Head of caudate nucleus (tissue), 42 donors: ENCODE results near the gene ITGA1.

Experiments used
- DNase-seq, 42 donors: peaks; one replicate each; pipeline versions ENCODE4 v3.0.0 to v3.0.0-alpha.2; 2020 to 2021; ENCODE audit warnings: mixed read lengths in 7 of 42
- intact Hi-C: fragments of 100-400 bp; cut with DNase I; formaldehyde crosslinking; loops from one replicate; pipeline ENCODE4 v1.15.0; 2022

ITGA1 gene

GRCh38 chr5:52796516-52797103 lies 8.9 kb downstream of the ITGA1 start:
- DNase-seq: no peak
- intact Hi-C loops: no loop called here

- DNase-seq: no peak
- intact Hi-C loops: no loop called here
Observed at GRCh38 chr5:52798938-52799337, 11.2 kb downstream of the ITGA1 start.

DNA sequence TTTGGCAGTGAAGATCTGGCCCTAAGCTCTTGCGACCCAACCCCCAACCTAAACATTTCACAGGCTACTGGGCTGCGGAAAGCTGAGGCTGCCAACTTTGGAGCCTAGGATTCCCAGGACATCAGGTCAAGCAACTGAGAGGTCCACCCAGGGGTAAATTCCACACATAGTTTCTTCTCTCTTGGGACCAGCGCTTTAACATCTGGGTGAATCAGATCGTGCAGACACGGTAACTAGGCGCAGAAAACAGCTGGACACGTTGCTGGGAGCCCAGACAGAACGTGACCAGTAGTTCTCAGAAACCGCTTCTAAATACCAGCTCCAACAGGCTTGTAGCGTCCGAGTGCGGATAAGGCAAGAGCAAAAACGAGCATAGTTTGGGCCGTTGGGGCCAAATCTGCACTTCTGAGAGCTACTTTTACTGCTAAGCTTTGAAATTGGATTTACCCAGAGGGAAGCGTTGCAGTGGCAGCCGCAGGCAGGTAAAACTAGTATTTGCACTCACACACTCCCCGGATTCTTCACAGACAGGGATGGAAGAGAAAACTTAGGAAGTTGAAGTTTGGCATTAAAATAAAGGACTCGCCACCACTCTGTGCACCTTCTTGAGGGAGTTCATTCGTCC lies 11.8 kb downstream of the ITGA1 start:
- intact Hi-C loops: no loop called here
- peak in 25 of 42 donors; percentile 4 to 61 (median 18) for DNase-seq

DNA sequence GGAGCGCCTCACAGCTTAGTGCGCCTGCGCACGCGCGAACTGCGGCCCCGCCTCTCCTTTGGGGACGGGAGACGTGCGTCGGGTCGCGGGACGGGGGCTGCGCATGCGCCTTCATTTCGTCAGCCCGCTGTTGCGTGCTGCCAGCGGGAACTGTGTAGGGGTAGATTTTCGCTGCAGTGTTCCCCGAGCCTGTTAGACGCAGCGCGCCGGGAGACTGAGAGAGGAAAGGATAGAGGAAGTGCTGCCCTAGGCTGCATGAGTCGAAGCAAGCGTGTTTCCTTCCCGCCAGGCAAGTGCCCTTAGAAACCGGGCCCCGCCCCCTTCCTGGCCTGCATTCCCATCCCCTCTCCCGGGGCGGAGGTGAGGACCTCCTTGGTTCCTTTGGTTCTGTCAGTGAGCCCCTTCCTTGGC lies 12.3 kb downstream of the ITGA1 start:
- peak; percentile 88 to 98 (median 96) for DNase-seq
- intact Hi-C loops: no loop called here

DNA sequence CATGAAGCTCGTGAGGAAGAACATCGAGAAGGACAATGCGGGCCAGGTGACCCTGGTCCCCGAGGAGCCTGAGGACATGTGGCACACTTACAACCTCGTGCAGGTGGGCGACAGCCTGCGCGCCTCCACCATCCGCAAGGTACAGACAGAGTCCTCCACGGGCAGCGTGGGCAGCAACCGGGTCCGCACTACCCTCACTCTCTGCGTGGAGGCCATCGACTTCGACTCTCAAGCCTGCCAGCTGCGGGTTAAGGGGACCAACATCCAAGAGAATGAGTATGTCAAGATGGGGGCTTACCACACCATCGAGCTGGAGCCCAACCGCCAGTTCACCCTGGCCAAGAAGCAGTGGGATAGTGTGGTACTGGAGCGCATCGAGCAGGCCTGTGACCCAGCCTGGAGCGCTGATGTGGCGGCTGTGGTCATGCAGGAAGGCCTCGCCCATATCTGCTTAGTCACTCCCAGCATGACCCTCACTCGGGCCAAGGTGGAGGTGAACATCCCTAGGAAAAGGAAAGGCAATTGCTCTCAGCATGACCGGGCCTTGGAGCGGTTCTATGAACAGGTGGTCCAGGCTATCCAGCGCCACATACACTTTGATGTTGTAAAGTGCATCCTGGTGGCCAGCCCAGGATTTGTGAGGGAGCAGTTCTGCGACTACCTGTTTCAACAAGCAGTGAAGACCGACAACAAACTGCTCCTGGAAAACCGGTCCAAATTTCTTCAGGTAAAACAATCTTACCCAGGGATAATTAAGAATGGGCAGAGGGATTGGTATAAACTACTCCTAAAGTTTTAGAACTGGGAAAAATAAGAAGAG lies 12.9 kb downstream of the ITGA1 start:
- intact Hi-C loops: no loop called here
- DNase-seq: peak in 38 of 42 donors; percentile 9 to 70 (median 36)

GRCh38 chr5:52801329-52801728 lies 13.6 kb downstream of the ITGA1 start:
- intact Hi-C loops: no loop called here
- DNase-seq: peak in 10 of 42 donors; percentile 4 to 40 (median 24)

GRCh38 chr5:52802272-52802973 lies 14.7 kb downstream of the ITGA1 start:
- intact Hi-C loops: no loop called here

GRCh38 chr5:52802974-52803336 lies 15.2 kb downstream of the ITGA1 start:
- intact Hi-C loops: no loop called here
- DNase-seq: no peak

More at GRCh38 chr5:52802272-52802973, 14.7 kb downstream of the ITGA1 start:
- DNase-seq: no peak

DNA sequence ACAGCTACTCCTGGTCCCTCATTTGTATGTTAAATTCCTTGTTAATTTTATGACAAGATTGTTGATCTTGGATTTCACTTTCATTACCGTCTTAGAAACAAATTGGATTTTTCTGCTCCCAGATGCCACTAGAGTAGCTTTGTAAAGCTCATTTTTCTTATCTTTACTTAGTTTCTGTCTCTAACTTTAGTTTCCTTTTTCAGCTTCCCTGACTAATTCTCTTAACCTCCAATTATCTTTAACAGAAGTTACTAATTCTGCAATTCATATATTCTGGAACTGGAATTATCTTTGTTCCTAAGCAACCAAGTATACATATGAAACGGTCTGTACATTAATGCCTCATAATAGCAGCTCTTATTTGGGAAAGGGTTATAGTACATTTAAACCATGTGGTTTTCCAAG lies 16.7 kb downstream of the ITGA1 start:
- DNase-seq: no peak
- intact Hi-C loops: no loop called here

DNA sequence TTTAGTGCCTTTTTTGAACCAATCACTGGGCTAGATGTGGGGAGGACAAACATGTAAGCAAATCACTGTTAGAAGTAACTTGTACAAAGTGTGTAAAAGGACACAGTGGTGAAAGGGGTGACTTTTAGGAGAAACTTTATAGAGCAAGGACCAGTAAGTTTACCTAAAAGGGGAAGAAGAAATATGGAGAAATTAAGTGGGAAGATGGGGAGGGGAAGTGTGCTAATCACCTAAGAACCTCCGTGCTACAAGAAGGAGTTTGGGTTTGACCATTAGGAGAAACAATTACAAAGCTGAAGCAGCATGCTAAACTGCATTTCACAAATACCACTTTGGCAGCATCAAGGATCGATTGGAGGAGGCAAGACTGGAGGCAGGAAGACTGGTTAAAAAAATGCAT lies 17.3 kb downstream of the ITGA1 start:
- no peak for DNase-seq
- intact Hi-C loops: no loop called here

DNA sequence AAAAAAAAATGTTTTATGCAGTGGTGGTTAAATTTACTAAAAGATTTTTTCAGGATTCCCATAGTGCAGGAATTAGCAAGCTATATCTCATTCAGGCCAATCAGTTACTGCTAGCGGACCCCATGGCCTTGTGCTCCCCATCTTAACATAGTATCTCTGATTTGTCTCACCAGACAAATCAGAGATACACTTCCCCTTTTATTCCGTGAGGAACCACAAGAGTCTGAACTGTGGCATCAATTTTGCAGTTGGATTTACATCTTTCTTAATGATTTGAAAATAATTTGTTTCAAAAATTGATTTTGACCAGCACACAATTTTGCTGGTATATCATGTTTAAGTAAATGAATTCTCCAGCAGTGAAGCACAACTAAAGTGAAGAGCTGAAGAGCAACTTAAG lies 17.9 kb downstream of the ITGA1 start:
- intact Hi-C loops: no loop called here
- DNase-seq: no peak

DNA sequence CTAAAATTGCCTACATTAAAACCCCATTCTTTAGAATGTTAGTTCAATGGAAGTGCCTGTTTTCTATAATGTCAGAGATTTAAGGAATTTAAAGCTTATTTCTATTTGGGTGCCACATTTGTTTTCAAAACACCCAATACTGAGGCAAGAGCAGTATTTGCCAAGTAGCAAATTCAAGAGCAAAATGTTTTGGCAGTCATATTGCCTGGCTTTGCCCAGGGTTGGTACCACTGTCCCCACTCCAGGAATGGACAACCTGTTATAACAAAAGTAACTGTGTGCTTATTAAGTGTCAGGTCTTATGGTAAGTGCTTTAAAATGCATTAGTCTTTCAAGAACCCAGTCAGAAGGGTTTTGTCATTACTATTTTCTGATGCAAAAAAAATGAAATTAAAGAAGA lies 19.3 kb downstream of the ITGA1 start:
- no peak for DNase-seq
- intact Hi-C loops: no loop called here

DNA sequence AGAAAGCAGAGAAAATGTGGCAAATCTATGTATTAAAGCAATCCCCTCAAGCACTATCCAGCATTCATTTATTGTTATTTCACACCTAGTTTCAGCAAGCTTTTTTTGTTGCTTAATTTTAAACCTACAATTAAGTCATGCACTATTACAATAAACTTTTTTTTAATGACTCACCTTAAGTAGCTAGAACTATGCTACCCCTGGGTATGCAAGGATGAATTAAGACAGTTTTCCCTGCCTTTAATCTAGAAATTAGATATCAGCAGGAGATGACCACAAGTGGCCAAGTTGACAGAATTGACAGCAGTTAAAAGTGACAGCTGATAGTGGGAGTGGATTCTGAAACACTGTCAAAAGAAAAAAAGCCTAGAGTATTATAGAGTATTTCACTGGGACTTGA lies 20.0 kb downstream of the ITGA1 start:
- no peak for DNase-seq
- intact Hi-C loops: no loop called here

DNA sequence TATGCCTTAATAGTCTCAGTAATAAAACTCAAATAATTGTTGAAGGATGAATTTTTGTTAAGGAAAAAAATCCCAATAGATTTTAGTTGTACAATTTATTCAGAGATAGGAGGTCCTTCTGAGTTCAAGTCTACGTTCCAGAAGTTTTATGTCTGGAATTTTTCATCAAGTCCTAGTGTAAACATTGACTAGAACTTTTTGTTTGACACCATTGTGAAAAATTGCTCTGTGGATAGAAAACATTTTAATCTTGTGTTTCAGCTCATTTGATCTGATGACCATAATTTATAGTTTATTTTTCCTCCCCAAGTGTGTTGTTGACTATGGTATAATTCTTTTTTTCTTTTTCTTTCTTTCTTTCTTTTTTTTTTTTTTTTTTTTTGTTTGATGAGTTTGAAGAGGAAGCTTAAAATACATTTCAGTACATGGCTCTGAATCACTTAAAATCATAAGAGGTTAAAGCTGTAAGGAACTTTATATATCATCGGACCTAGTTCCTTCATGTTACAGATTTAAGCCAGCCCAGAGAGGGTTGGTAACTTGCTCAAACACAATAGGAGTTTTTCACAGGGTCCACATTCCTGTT lies 20.7 kb downstream of the ITGA1 start:
- DNase-seq: no peak
- intact Hi-C loops: no loop called here

DNA sequence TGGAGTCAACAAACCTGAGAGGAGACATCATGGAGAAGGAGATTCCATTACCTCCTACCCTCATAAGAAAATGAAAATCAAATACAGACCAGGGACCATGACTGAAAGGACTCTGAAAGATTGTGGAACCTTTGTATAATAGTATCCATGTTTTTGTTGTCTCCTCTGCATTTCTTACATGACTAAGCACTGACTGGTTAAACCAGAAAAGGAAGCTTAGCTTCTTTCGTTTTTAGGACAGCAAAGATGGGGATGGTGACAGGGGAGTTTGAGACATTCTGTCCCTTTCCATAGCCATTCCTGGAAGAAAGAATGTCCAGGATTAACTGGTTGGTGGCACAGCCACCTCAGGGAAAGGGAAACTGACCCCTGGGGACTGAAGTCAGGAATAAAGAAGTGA lies 22.2 kb downstream of the ITGA1 start:
- DNase-seq: no peak
- intact Hi-C loops: no loop called here

GRCh38 chr5:52810426-52810825 lies 22.7 kb downstream of the ITGA1 start:
- DNase-seq: no peak
- intact Hi-C loops: no loop called here

DNA sequence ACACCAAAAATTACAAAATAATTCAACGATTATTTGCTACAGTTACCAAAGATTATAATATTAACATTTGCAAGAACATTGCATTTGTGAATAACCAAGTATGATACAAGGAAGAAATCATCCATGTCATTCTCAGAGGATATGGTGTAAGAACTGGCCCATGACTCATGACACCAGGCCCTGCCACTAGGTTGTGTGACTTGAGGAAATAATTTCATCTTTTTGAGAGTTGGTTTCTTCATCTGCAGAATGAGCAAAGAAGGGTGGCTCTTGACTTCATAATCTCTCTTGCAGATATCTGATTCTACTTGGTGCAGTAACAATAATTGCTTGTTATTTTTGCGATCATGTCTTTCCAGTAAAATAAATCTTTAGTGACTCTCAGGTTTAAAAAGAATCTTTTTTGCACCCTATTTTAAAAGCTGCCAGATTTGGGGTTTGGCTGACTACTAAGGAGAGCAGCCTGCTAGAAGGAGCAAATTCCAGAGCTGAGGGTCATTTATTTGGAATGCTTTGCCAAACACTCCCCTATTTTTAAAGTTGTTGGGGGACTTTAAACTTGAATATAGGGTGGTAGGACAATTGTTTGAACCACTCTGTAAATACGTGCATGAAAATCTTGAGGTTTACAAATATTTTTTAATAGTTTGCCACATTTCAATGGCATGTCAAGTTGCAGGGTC lies 23.5 kb downstream of the ITGA1 start:
- intact Hi-C loops: no loop called here
- no peak for DNase-seq

DNA sequence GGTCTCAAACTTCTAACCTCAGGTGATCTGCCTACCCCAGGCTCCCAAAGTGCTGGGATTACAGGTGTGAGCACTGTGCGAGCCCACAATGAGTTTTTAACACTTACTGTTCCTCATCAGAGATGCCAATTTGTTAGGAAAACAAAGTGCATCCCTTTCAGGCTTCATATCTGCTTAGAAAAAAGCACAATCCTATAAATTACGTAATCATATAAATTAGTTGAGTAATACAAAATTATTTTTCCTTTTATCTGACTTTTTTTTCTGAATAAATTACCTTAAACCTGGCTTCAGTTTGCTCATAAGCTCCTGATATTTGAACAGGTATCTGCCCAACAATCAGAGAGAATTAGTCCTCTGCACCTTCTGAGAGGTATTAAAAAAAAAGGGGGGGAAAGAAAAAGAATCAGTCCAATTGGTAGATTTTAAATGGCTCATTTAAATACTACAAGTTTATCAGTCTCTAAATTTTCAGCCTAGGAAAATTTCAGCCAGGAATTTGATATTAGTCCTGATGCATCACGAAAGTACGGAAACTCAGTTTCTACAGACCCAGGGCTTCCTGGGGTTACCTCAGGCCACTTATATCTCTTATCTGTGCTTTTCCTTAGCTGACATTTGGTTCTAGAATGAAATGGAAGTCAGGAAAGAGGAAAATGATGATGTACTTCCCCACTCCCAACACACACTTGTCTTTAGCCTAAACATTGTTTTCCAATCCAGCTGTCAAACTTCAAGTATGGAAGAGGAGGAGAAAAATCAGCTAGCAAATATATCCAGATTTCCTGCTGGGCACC lies 26.8 kb downstream of the ITGA1 start:
- intact Hi-C loops: no loop called here
- DNase-seq: no peak
